Coronary artery (tissue), 2 donors: ENCODE measurements around the gene BRIP1.

Experiments used
- DNase-seq: peaks from one replicate; pipeline ENCODE4 v3.0.0-alpha.2; 2017; ENCODE audit warnings: low spot score
- H3K27ac ChIP-seq, 2 donors: fragments of 200-600 bp; sonication (generic); one replicate each; pipeline ENCODE4 v1.5.1; 2016 to 2019
- H3K4me3 ChIP-seq: fragments of 200-600 bp; sonication (generic); 2 replicates; pipeline ENCODE4 v1.5.1; 2016; ENCODE audit warnings: mild to moderate bottlenecking, moderate library complexity
- TF ChIP-seq, protein P1 (sequence below): fragments of 200-600 bp; sonication (generic); IDR thresholded peaks from one replicate; pipeline ENCODE4 v1.5.1; 2019; ENCODE audit warnings: antibody characterized with exemption

Gene BRIP1

DNA sequence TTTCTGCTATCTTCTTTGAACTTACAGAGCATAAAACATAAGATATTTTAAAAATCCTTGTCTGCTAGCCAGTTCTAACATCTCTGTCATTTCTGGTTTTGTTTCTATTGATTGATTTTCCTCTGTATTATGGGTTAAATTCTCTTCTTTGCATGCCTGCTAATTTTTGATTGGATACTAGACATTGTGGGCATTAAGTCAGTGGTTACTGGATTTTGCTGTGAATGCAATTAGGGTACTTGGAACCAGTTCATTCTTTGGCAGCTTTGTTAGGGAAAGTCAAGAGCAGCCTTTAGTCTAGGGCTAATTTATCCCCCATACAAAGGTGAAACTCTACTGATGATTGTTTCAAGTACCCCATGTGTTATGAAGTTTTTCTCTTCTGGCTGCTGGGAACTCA, 145.3 kb downstream of the BRIP1 start:
- Histone ChIP-seq H3K27ac (no peak overlapping the region), H3K4me3 (no peak overlapping the region)
- no peak for DNase-seq
- TF ChIP-seq, protein P1, sequence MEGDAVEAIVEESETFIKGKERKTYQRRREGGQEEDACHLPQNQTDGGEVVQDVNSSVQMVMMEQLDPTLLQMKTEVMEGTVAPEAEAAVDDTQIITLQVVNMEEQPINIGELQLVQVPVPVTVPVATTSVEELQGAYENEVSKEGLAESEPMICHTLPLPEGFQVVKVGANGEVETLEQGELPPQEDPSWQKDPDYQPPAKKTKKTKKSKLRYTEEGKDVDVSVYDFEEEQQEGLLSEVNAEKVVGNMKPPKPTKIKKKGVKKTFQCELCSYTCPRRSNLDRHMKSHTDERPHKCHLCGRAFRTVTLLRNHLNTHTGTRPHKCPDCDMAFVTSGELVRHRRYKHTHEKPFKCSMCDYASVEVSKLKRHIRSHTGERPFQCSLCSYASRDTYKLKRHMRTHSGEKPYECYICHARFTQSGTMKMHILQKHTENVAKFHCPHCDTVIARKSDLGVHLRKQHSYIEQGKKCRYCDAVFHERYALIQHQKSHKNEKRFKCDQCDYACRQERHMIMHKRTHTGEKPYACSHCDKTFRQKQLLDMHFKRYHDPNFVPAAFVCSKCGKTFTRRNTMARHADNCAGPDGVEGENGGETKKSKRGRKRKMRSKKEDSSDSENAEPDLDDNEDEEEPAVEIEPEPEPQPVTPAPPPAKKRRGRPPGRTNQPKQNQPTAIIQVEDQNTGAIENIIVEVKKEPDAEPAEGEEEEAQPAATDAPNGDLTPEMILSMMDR = no peak

DNA sequence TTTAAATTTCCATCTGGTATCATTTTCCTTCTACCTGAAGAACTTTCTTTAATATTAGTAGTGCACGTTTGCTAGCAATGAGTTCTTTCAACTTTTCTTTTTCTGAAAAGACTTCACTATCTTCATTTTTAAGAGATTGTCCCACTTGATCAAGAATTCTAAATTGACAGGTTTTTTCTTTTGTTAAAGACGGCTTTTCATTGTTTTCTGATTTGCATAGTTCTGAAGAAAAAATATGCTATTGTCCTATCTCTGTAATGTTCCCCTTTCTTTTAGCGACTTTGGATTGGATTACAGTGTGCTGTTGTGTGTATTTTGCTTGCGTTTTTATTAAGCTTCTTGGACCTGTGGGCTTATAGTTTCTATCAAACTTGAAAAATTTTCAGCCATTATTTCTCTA, 146.0 kb downstream of the BRIP1 start:
- Histone ChIP-seq H3K27ac (no peak overlapping the region), H3K4me3 (no peak overlapping the region)
- TF ChIP-seq, protein P1 = no peak
- DNase-seq = no peak

DNA sequence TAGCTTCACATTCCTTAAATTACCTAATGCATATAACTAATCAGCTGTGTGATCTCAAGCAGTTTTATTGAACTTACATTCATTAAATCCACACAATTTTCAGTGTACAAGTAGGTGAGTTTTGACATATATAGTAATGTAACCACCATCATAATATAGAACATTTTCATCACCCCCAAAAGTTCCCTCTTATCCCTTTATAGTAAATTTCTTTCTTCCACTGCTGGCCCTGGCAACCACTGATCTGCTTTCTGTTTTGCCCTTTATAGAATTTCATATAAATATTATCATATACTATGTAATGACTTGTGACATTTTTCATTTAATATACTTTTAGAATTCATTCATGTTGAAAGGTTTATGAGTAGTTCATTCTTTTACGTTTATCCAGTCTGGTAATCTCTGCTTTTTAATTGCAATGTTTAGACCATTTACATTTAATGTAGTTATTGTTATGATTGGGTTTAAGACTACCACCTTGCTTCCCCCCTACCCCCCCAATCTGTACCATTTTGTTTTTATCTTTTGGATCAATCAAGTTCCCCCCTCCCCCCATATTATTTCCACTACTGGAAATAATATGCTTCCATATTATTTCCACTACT, 147.0 kb downstream of the BRIP1 start:
- DNase-seq = no peak
- Histone ChIP-seq H3K4me3 (no peak overlapping the region), H3K27ac (no peak overlapping the region)
- TF ChIP-seq, protein P1 = no peak

DNA sequence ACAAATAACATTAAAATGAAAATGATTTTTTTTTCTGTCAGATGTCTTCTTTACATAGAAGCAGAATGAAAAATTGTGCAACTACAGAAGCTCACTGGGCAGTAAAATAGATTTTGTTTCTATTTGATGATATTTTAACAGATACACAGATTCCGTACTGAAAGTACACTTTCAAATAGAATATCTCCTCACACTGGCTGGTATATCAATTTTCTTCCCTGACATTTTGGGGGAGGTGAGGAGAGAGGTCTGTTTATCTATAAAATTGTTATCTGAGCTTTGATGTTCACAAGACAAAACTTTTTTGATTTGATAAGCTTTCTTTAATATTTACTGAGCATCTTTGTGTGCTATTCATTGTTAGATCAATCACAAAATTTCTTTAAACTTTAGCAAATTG, 148.0 kb downstream of the BRIP1 start:
- DNase-seq = no peak
- H3K27ac ChIP-seq = no peak overlapping the region
- no peak overlapping the region for H3K4me3 ChIP-seq
- TF ChIP-seq, protein P1 = no peak

DNA sequence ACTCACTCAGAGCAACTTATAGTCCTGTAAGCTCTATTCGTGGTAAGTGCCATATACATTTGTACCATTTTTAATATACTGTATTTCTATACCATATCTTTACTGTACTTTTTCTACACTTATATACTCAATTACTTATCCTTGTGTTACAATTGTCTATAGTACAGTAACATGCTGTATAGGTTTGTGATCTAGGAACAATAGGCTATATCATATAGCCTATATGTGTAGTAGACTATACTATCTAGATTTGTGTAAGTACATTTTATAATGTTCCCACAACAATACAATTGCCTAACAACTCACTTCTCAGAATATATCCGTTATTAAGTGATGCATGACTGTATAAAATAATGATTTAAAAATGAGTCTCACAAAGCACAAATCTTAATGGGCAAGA, 149.0 kb downstream of the BRIP1 start:
- TF ChIP-seq, protein P1 = no peak

DNA sequence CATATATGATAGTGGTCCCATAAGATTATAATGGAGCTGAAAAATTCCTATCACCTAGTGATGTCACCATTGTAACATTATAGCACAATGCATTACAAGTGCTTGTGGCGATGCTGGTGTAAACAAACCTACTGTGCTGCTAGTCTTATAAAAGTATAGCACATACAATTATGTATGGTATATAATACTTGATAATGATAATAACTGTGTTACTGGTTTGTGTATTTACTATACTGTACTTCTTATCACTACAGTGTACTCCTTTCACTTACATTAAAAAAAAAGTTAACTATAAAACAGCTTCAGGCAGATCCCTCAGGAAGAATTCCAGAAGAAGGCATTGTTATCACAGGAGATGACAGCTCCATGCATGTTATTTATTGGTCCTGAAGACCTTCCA, 150.3 kb downstream of the BRIP1 start:
- Histone ChIP-seq H3K4me3 (no peak overlapping the region), H3K27ac (no peak overlapping the region)
- DNase-seq = no peak
- TF ChIP-seq, protein P1 = no peak

More for the DNA sequence above, 149.0 kb downstream of the BRIP1 start:
- no peak overlapping the region for H3K27ac ChIP-seq
- DNase-seq = no peak
- no peak overlapping the region for H3K4me3 ChIP-seq

DNA sequence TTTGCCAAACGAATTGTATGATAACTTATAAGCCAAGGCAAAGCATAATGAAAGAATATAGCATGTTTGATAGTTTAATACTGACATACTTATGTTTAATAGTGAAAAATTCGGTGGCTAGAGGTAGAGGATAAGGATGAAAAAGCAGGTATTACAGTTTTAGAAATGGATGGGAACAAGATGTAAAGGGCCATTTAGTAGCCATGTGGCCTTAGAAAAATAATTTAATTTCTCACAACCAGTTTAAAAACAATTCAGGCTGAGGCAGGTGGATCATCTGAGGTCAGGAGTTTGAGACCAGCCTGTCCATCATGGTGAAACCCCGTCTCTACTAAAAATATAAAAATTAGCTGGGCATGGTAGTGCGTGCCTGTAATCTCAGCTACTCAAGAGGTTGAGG, 152.8 kb downstream of the BRIP1 start:
- TF ChIP-seq, protein P1 = no peak
- no peak for DNase-seq
- H3K4me3 ChIP-seq = no peak overlapping the region
- no peak overlapping the region for H3K27ac ChIP-seq
